ENCODE data around the gene RIIAD1. TPM values are rescaled to one million over a fixed set of nuclear protein-coding genes. Genes with fewer than 3 reads are reported as not detected.

Gene RIIAD1
- total and polyA plus RNA-seq, 4 experiments from 2014 or later, result not detected

DNA sequence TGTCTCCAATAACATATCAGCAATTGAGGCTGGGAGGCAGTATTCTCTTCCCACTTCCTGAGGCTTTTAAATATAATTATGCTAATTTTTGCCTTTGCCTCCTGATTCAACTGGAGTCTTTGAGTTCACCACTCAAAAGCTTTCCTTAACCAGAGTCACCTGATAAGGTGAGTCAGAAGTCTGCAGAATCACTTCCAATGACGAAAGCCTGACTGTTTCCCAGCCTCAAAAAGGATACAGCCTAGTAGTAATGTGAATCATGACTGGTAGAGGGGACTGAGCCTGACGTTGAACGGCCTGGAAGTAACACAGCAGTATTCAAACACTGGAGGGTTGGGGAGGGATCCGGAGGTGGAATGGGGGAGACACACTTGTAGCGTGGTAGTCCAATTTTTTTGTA, 52.4 kb downstream of the RIIAD1 start:
- no peaks in the 10 kb centered on the region for H3K4me1 Mint-ChIP-seq
- CTCF ChIA-PET (ENCODE audit: partially characterized antibody), result no interaction called here
- H3K36me3 ChIP-seq (ENCODE audit: insufficient read depth, low read length), result peaks cover 41% of the 10 kb centered on the region
- no peaks in the 10 kb centered on the region for H3K9me3 ChIP-seq (ENCODE audit: control insufficient read depth in 1 of 2, low read length in 2 of 2)
- no peak for DNase-seq
- no peaks in the 10 kb centered on the region for H3K9me3 Mint-ChIP-seq
- POLR2A ChIA-PET (ENCODE audit: partially characterized antibody), result interaction anchor here (1.0 kb wide), 1 partner anchor 60 kb away, joined by 3 read pairs; no protein-coding TSS in a partner anchor
- H3K27me3 ChIP-seq (ENCODE audit: insufficient read depth, low read length), result no peaks in the 10 kb centered on the region
- peak overlapping the region in 1 of 7 donors; percentile 10 for H3K27ac Mint-ChIP-seq
- intact Hi-C loops (cut with micrococcal nuclease), result no loop called here
- H3K27me3 Mint-ChIP-seq, result no peaks in the 10 kb centered on the region
- H3K36me3 Mint-ChIP-seq, result peaks cover 32 to 53% of the 10 kb centered on the region in 2 donors
- H3K4me3 ChIP-seq (ENCODE audit: low read length in 2 of 2), result no peak overlapping the region
- H3K4me1 ChIP-seq (ENCODE audit: insufficient read depth, low read length), result no peaks in the 10 kb centered on the region
- no peak overlapping the region for H3K4me3 Mint-ChIP-seq
- H3K27ac ChIP-seq (ENCODE audit: low read depth, low read length), result no peak overlapping the region

DNA sequence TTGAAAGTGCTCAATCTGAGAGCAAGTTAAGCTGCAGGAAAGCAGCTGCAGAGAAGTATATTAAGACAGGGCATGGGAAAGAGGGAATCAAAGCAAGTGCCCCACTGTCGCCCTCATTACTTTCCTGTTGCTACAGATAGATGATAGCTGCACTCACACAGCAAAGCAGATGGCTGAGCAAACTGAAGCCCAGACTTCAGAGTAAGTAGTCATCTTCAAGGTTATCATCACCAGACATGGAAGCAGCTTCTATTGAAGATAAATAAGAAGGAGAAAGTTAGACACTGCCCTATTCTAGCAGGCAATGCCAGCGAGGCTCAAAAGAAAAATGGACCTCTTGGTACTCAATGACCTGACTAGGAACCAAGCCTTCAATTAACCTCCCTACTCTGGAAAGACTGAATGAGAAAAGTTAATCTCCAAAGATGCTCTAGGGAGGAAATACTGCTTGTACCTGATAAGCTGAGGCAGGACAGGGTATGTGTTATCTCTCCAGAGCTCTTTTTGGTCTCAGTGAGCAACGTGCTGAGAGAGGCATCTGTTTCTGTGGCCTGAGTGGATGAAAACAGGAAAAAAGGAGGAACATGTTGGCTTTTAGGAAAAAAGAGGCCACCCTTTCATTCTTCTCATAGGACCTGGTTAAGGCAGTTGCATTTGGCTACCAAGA, 53.1 kb downstream of the RIIAD1 start:
- Histone ChIP-seq H3K4me1 (ENCODE audit: insufficient read depth, low read length) (no peaks in the 10 kb centered on the region), H3K36me3 (ENCODE audit: insufficient read depth, low read length) (peaks cover 46% of the 10 kb centered on the region), H3K9me3 (ENCODE audit: control insufficient read depth in 1 of 2, low read length in 2 of 2) (no peaks in the 10 kb centered on the region), H3K27me3 (ENCODE audit: insufficient read depth, low read length) (no peaks in the 10 kb centered on the region), H3K27ac (ENCODE audit: low read depth, low read length) (no peak overlapping the region), H3K4me3 (ENCODE audit: low read length in 2 of 2) (no peak overlapping the region)
- Mint-ChIP-seq H3K27ac (peak overlapping the region in 2 of 7 donors; percentile 10 to 14), H3K4me3 (no peak overlapping the region), H3K4me1 (no peaks in the 10 kb centered on the region), H3K9me3 (no peaks in the 10 kb centered on the region), H3K27me3 (no peaks in the 10 kb centered on the region), H3K36me3 (peaks cover 38 to 59% of the 10 kb centered on the region in 2 donors)
- CTCF ChIA-PET (ENCODE audit: partially characterized antibody), result interaction anchor here (1.4 kb wide), 1 partner anchor 62 kb away, joined by 4 read pairs; no protein-coding TSS in a partner anchor
- DNase-seq, result no peak
- POLR2A ChIA-PET (ENCODE audit: partially characterized antibody), result interaction anchor here (1.0 kb wide), 2 partner anchors 15 to 59 kb away, joined by 3 to 4 read pairs; partner anchors contain the start of gene TDRKH
- intact Hi-C loops (cut with micrococcal nuclease), result no loop called here

- intact Hi-C loops (cut with micrococcal nuclease), result no loop called here
- DNase-seq, result no peak
- H3K27ac Mint-ChIP-seq, result peak overlapping the region in 1 of 7 donors; percentile 73
- H3K4me1 Mint-ChIP-seq, result no peaks in the 10 kb centered on the region
- Histone ChIP-seq H3K36me3 (ENCODE audit: insufficient read depth, low read length) (peaks cover 56% of the 10 kb centered on the region), H3K4me3 (ENCODE audit: low read length in 2 of 2) (no peak overlapping the region), H3K9me3 (ENCODE audit: control insufficient read depth in 1 of 2, low read length in 2 of 2) (no peaks in the 10 kb centered on the region), H3K27me3 (ENCODE audit: insufficient read depth, low read length) (no peaks in the 10 kb centered on the region), H3K27ac (ENCODE audit: low read depth, low read length) (no peak overlapping the region), H3K4me1 (ENCODE audit: insufficient read depth, low read length) (no peaks in the 10 kb centered on the region)
- CTCF ChIA-PET (ENCODE audit: partially characterized antibody), result interaction anchor here (0.8 to 1.4 kb wide), 2 partner anchors 59 to 60 kb away, joined by 3 to 4 read pairs; no protein-coding TSS in a partner anchor
- H3K9me3 Mint-ChIP-seq, result no peaks in the 10 kb centered on the region
- no peak overlapping the region for H3K4me3 Mint-ChIP-seq
- peaks cover 48 to 66% of the 10 kb centered on the region in 2 donors for H3K36me3 Mint-ChIP-seq
- H3K27me3 Mint-ChIP-seq, result no peaks in the 10 kb centered on the region
- POLR2A ChIA-PET (ENCODE audit: partially characterized antibody), result interaction anchor here (0.7 to 1.2 kb wide), 3 partner anchors 13 to 16 kb away, joined by 3 to 4 read pairs (median 3); partner anchors contain the start of gene MRPL9
These were observed 54.8 kb downstream of the RIIAD1 start for GRCh38 chr1:151775894-151776664.

GRCh38 chr1:151776665-151777062, 55.3 kb downstream of the RIIAD1 start:
- no peak for DNase-seq
- Mint-ChIP-seq H3K27ac (no peak overlapping the region), H3K9me3 (no peaks in the 10 kb centered on the region), H3K27me3 (no peaks in the 10 kb centered on the region), H3K36me3 (peaks cover 52 to 68% of the 10 kb centered on the region in 2 donors), H3K4me3 (no peak overlapping the region), H3K4me1 (no peaks in the 10 kb centered on the region)
- Histone ChIP-seq H3K4me1 (ENCODE audit: insufficient read depth, low read length) (no peaks in the 10 kb centered on the region), H3K9me3 (ENCODE audit: control insufficient read depth in 1 of 2, low read length in 2 of 2) (no peaks in the 10 kb centered on the region), H3K36me3 (ENCODE audit: insufficient read depth, low read length) (peaks cover 56% of the 10 kb centered on the region), H3K4me3 (ENCODE audit: low read length in 2 of 2) (no peak overlapping the region), H3K27me3 (ENCODE audit: insufficient read depth, low read length) (no peaks in the 10 kb centered on the region), H3K27ac (ENCODE audit: low read depth, low read length) (no peak overlapping the region)
- POLR2A ChIA-PET (ENCODE audit: partially characterized antibody), result interaction anchor here (1.2 kb wide), 1 partner anchor 13 kb away, joined by 4 read pairs; the partner anchor contains the start of gene MRPL9
- CTCF ChIA-PET (ENCODE audit: partially characterized antibody), result interaction anchor here (0.8 kb wide), 1 partner anchor 58 kb away, joined by 3 read pairs; no protein-coding TSS in a partner anchor
- intact Hi-C loops (cut with micrococcal nuclease), result no loop called here

DNA sequence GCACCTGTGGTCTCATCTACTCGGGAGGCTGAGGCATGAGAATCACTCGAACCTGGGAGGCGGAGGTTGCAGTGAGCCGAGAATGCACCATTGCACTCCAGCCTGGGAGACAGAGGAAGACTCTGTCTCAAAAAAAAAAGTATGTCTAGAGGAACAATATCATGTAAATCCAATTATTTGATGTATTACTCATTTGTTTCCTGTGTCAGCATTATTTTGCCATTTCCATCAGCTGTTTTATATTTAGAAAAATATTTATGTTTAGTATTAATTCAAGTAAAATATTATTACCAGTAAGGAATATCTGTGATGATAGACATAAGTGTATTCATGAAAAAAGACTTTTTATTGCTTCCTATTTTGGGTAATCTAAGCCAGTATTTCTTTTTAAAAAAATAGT, 56.0 kb downstream of the RIIAD1 start:
- Histone ChIP-seq H3K9me3 (ENCODE audit: control insufficient read depth in 1 of 2, low read length in 2 of 2) (no peaks in the 10 kb centered on the region), H3K4me3 (ENCODE audit: low read length in 2 of 2) (no peak overlapping the region), H3K4me1 (ENCODE audit: insufficient read depth, low read length) (no peaks in the 10 kb centered on the region), H3K27me3 (ENCODE audit: insufficient read depth, low read length) (no peaks in the 10 kb centered on the region), H3K36me3 (ENCODE audit: insufficient read depth, low read length) (peaks cover 56% of the 10 kb centered on the region), H3K27ac (ENCODE audit: low read depth, low read length) (no peak overlapping the region)
- POLR2A ChIA-PET (ENCODE audit: partially characterized antibody), result interaction anchor here (1.2 kb wide), 1 partner anchor 14 kb away, joined by 4 read pairs; the partner anchor contains the start of gene MRPL9
- no peak for DNase-seq
- Mint-ChIP-seq H3K4me3 (no peak overlapping the region), H3K27me3 (no peaks in the 10 kb centered on the region), H3K9me3 (no peaks in the 10 kb centered on the region), H3K4me1 (no peaks in the 10 kb centered on the region), H3K27ac (no peak overlapping the region), H3K36me3 (peaks cover 52 to 73% of the 10 kb centered on the region in 2 donors)
- CTCF ChIA-PET (ENCODE audit: partially characterized antibody), result no interaction called here
- intact Hi-C loops (cut with micrococcal nuclease), result no loop called here

Other genes starting within 250 kb of the RIIAD1 start
- gene CGN, start 210.1 kb upstream of the RIIAD1 start, total RNA-seq, result 1 to 10 TPM in 1 of 2 experiments, under 1 TPM in 1; 0.81 to 1.4 TPM
- gene CGN, start 210.1 kb upstream of the RIIAD1 start, polyA plus RNA-seq, result 1 to 10 TPM in 1 of 2 donors, not detected in 1; 1.0 TPM
- gene TUFT1, start 181.2 kb upstream of the RIIAD1 start, total RNA-seq, result 1 to 10 TPM; 3.5 to 4.4 TPM
- gene TUFT1, start 181.2 kb upstream of the RIIAD1 start, polyA plus RNA-seq, result 1 to 10 TPM; 5.0 to 5.3 TPM
- 10 to 100 TPM; 40.0 to 44.3 TPM for gene SNX27, start 109.5 kb upstream of the RIIAD1 start, total RNA-seq
- gene SNX27, start 109.5 kb upstream of the RIIAD1 start, polyA plus RNA-seq, result 10 to 100 TPM in 1 of 2 donors, 1 to 10 TPM in 1; 7.5 to 14.2 TPM
- not detected for gene CELF3, start 4.7 kb upstream of the RIIAD1 start, total RNA-seq
- not detected for gene CELF3, start 4.7 kb upstream of the RIIAD1 start, polyA plus RNA-seq
- 10 to 100 TPM; 75.5 to 82.8 TPM for gene MRPL9, start 42.0 kb downstream of the RIIAD1 start, total RNA-seq
- 100 to 1,000 TPM; 134 to 160 TPM for gene MRPL9, start 42.0 kb downstream of the RIIAD1 start, polyA plus RNA-seq
- gene TDRKH, start 69.0 kb downstream of the RIIAD1 start, total RNA-seq, result 10 to 100 TPM; 29.1 to 29.3 TPM
- gene TDRKH, start 69.0 kb downstream of the RIIAD1 start, polyA plus RNA-seq, result 10 to 100 TPM; 16.6 to 18.8 TPM
- under 1 TPM; 0.36 to 0.52 TPM for gene LINGO4, start 83.9 kb downstream of the RIIAD1 start, total RNA-seq
- gene LINGO4, start 83.9 kb downstream of the RIIAD1 start, polyA plus RNA-seq, result under 1 TPM in 1 of 2 donors, not detected in 1; 0.20 TPM
- gene RORC, start 110.3 kb downstream of the RIIAD1 start, total RNA-seq, result 10 to 100 TPM in 1 of 2 experiments, 1 to 10 TPM in 1; 10.0 to 11.2 TPM
- gene RORC, start 110.3 kb downstream of the RIIAD1 start, polyA plus RNA-seq, result 10 to 100 TPM; 14.8 to 43.1 TPM
- gene C2CD4D, start 118.3 kb downstream of the RIIAD1 start, total RNA-seq, result 1 to 10 TPM; 1.0 to 1.7 TPM
- gene C2CD4D, start 118.3 kb downstream of the RIIAD1 start, polyA plus RNA-seq, result 1 to 10 TPM; 1.3 to 3.4 TPM
- gene THEM5, start 132.2 kb downstream of the RIIAD1 start, total RNA-seq, result not detected
- under 1 TPM in 1 of 2 donors, not detected in 1; 0.40 TPM for gene THEM5, start 132.2 kb downstream of the RIIAD1 start, polyA plus RNA-seq
- gene THEM4, start 188.0 kb downstream of the RIIAD1 start, total RNA-seq, result 100 to 1,000 TPM; 105 to 106 TPM
- gene THEM4, start 188.0 kb downstream of the RIIAD1 start, polyA plus RNA-seq, result 100 to 1,000 TPM; 113 to 122 TPM

All from CD4-positive, alpha-beta memory T cell (primary cell).